Esophagus squamous epithelium (tissue), 4 donors: ENCODE results near the gene ZNF385A.

Experiments
- CTCF ChIP-seq, 6 experiments: fragments of 450-650 bp in 4 of 6; fragments of 200-600 bp in 2 of 6; sonication (generic) in 2 of 6; IDR thresholded peaks; one replicate each; pipeline ENCODE4 v1.5.1; 2016 to 2019; ENCODE audit warnings: antibody characterized with exemption in 6 of 6, mild to moderate bottlenecking in 4 of 6, moderate library complexity in 4 of 6
- POLR2A ChIP-seq, 4 donors: fragments of 450-650 bp; IDR thresholded peaks; one replicate each; pipeline ENCODE4 v1.6.1; 2017; ENCODE audit warnings: antibody characterized with exemption in 4 of 4, mild to moderate bottlenecking in 4 of 4, moderate library complexity in 3 of 4

DNA sequence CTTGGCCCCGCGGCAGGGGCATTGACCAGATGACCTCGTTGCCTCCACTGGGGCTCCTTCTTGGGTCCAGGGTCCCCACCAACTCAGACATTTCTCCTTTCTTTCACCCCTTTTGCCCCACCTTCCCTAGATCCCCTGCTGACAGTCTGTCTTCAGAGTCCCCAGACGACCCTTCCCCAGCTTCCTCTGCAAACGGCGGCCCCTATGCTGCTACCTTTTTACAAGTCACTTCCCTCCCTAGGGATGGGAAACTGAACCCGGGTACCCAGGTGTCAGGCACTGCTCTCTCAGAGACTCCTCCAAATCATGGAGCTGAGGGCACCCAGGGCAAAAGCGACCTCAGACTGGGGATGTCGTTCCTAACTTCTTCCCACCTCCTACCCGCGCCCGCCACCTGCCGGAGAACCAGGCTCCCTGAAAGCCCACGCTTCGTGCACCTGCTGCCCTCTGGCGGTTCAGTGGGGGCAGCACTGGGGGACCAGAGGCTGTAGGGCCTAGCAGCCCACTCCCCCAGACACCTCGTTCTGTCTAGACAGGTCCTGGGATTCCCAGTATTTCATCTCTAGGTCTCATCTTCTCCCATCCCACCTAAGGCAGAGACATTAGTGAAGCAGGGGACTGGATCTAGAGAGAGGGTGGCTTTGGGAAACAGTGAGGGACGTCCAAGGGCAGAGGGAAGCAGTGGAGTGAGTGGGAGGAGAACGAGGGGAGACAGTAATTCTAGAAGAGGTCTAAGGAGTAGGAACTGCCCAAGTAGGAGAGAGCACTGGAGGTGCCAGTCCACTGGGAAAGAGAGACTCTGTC, 4.9 kb downstream of the ZNF385A start:
- TF ChIP-seq CTCF (IDR thresholded peaks at IDR 0.05) = peak; percentile 96 to 100 (median 99)
- TF ChIP-seq POLR2A (IDR thresholded peaks at IDR 0.05) = no peak
